ENCODE results near the gene GMIP.

Gene GMIP

DNA sequence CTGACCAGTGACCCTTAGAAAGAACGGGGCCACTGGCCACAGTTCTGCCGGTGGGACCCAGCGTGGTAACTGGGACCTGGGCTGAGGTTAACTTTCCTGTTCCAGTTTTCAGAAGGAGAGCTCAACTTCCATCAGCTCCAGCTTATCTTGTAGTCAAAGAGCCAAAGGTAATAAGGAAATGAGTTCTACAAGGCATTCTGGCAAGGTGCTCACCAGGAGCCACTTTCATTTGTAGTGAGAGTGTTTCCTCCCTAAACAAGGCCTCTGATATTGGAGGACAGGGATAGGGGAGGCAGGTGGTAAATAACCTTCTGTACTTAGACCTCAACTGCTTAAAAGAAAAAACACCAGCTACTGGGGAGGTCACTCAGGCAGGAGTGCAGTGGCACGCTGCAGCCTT lies 63.0 kb downstream of the GMIP start:
- H3K4me2 ChIP-seq (ENCODE audit: low read length): no peak overlapping the region
- no peaks in the 10 kb centered on the region for H3K27me3 ChIP-seq (ENCODE audit: control insufficient read depth, insufficient read depth, low read length)
- H3K9ac ChIP-seq (ENCODE audit: low read depth, low read length): no peak overlapping the region
- H3K36me3 ChIP-seq (ENCODE audit: insufficient read depth, low read length): no peaks in the 10 kb centered on the region
- no peaks in the 10 kb centered on the region for H3K4me1 ChIP-seq (ENCODE audit: control insufficient read depth, insufficient read depth, low read length)
- no peaks in the 10 kb centered on the region for H3K9me3 ChIP-seq (replicated peaks; ENCODE audit: low read length)
- no peak overlapping the region for H3K4me3 ChIP-seq (ENCODE audit: low read length)

DNA sequence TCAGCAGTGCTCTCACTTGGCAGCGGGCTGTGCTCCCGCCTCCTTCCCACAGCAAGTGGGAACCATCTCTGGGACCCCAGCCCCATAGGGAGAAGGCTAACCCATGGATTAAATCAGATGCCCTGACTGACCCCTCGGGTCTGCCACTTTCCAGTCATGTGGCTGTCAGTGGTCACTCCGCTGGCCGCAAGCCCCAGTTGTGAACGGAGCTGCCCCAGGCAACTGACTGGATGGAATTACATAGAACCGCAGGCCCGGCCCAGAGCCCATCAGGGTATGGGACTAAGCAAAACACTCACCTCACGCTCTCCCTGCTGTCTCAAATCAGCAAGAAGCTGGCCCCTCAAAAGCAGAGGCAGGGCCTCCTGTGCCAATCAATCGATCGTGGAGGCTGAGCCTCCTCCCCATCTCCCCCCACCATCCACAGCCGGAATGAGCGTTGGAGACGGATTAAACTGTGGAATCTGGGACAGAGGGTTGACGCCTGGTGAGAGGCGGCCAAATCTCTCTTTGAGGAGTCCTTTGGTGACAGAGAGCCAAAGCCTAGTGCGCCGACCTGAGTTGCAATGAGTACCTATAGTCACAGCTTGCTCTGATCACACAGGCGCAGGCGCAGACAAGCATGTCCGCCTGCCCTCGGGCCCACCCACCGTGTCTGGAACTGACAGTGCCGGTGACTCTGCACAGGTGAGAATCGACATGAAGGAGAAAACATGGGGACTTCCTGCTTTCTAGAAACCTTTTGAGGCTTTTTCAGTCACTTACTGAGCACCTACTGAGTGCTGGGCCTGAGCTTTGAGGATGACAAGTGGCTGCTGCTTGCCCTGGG lies 63.7 kb downstream of the GMIP start:
- H3K9ac ChIP-seq (ENCODE audit: low read depth, low read length): no peak overlapping the region
- no peak overlapping the region for H3K4me2 ChIP-seq (ENCODE audit: low read length)
- no peak overlapping the region for H3K4me3 ChIP-seq (ENCODE audit: low read length)
- no peaks in the 10 kb centered on the region for H3K36me3 ChIP-seq (ENCODE audit: insufficient read depth, low read length)
- no peaks in the 10 kb centered on the region for H3K9me3 ChIP-seq (replicated peaks; ENCODE audit: low read length)
- H3K4me1 ChIP-seq (ENCODE audit: control insufficient read depth, insufficient read depth, low read length): no peaks in the 10 kb centered on the region
- no peaks in the 10 kb centered on the region for H3K27me3 ChIP-seq (ENCODE audit: control insufficient read depth, insufficient read depth, low read length)
